Measurements from ENCODE around the gene RGP1.

The RGP1 gene

DNA sequence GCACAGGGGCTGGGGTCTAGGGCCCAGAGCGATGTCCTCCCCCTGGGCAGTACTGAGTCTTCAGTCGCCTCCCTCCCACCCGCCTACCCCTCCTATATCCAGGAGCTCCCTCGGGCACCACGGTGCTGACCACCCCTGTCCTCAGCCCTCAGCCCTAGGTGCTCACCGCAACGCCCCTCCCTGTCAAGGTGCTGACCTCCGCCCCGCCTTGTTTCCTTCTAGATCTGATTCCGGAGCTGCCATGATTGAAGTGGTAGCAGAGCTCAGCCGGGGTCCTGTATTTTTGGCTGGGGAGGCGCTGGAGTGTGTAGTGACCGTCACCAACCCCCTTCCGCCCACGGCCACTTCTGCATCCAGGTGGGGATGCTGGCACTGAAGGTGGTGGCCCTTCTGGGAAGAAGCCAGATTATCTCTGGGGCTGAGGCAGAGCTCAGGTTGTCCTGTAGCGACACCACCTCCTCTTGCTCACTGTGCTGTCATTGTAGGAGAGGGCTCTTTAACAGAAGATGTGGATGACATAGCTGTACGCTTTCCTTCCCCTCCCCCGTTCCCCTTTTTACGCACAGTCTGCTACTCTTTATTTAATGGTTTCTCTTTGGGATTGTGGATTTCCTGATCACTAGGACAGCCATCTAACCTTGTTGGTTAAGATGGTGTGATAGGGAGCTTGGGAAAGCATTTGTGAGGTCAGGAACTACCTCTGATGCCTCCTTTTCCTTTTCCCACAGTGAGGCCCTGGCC, 598 bp downstream of the RGP1 start:
- Histone ChIP-seq H3K9me2 (replicated peaks; ENCODE audit: insufficient read depth, low read length) (no peaks in the 10 kb centered on the region), H3K4me2 (ENCODE audit: low read depth, low read length) (peak overlapping the region; percentile 77), H2AFZ (ENCODE audit: low read length) (peak overlapping the region; percentile 73), H3K4me3 (ENCODE audit: low read length) (peak overlapping the region; percentile 96), H3K9me3 (replicated peaks; ENCODE audit: insufficient read depth, low read length) (no peaks in the 10 kb centered on the region), H3F3A (ENCODE audit: insufficient read depth, low read length) (peaks cover 14% of the 10 kb centered on the region), H3K79me2 (ENCODE audit: low read length) (peaks cover 56% of the 10 kb centered on the region), H4K20me1 (ENCODE audit: insufficient read depth, low read length) (peaks cover 11% of the 10 kb centered on the region), H3K4me1 (ENCODE audit: low read length) (peaks cover 20% of the 10 kb centered on the region), H3K36me3 (replicated peaks; ENCODE audit: insufficient read depth, low read length) (0 out of 2 replicates have a peak, but pooled peaks cover 5% of the 10 kb centered on the region), H3K27me3 (replicated peaks; ENCODE audit: insufficient read depth, low read length) (no peaks in the 10 kb centered on the region), H3K27ac (ENCODE audit: low read length) (peak overlapping the region; percentile 50; the same call in 1 of the 2 replicates), H3K9ac (ENCODE audit: low read length) (peak overlapping the region; percentile 85)
- TF ChIP-seq EZH2phosphoT487 (IDR thresholded peaks at IDR 0.05; ENCODE audit: low read length): no peak
- peak; percentile 55 for DNase-seq

DNA sequence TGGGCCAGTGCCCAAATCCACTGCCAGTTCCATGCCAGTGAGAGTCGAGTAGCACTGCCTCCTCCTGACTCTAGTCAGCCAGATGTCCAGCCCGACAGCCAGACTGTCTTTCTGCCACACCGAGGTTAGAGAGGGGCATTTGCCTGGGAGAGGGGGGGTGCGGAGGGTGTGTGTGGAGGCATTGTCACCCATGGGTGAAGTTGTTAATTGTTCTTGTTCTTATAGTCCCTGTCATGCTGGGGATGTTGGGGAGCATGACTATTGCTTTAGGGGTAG, 1.1 kb downstream of the RGP1 start:
- Histone ChIP-seq H2AFZ (ENCODE audit: low read length) (no peak overlapping the region), H3K27me3 (replicated peaks; ENCODE audit: insufficient read depth, low read length) (no peaks in the 10 kb centered on the region), H3K9ac (ENCODE audit: low read length) (peak overlapping the region; percentile 85; the same call in 1 of the 2 replicates), H3K4me1 (ENCODE audit: low read length) (peaks cover 20% of the 10 kb centered on the region), H3K27ac (ENCODE audit: low read length) (peak overlapping the region; percentile 50; the same call in 1 of the 2 replicates), H3K79me2 (ENCODE audit: low read length) (peaks cover 52% of the 10 kb centered on the region), H3K4me3 (ENCODE audit: low read length) (peak overlapping the region; percentile 96), H3K36me3 (replicated peaks; ENCODE audit: insufficient read depth, low read length) (0 out of 2 replicates have a peak, but pooled peaks cover 5% of the 10 kb centered on the region), H3K9me3 (replicated peaks; ENCODE audit: insufficient read depth, low read length) (no peaks in the 10 kb centered on the region), H3K9me2 (replicated peaks; ENCODE audit: insufficient read depth, low read length) (no peaks in the 10 kb centered on the region), H3F3A (ENCODE audit: insufficient read depth, low read length) (peaks cover 14% of the 10 kb centered on the region), H4K20me1 (ENCODE audit: insufficient read depth, low read length) (peaks cover 11% of the 10 kb centered on the region), H3K4me2 (ENCODE audit: low read depth, low read length) (peak overlapping the region; percentile 77)
- TF ChIP-seq, protein P1, sequence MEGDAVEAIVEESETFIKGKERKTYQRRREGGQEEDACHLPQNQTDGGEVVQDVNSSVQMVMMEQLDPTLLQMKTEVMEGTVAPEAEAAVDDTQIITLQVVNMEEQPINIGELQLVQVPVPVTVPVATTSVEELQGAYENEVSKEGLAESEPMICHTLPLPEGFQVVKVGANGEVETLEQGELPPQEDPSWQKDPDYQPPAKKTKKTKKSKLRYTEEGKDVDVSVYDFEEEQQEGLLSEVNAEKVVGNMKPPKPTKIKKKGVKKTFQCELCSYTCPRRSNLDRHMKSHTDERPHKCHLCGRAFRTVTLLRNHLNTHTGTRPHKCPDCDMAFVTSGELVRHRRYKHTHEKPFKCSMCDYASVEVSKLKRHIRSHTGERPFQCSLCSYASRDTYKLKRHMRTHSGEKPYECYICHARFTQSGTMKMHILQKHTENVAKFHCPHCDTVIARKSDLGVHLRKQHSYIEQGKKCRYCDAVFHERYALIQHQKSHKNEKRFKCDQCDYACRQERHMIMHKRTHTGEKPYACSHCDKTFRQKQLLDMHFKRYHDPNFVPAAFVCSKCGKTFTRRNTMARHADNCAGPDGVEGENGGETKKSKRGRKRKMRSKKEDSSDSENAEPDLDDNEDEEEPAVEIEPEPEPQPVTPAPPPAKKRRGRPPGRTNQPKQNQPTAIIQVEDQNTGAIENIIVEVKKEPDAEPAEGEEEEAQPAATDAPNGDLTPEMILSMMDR (IDR thresholded peaks at IDR 0.05; ENCODE audit: low read length): no peak
- TF ChIP-seq EZH2 (optimal IDR thresholded peaks at IDR 0.05; ENCODE audit: low read depth, low read length): no peak
- TF ChIP-seq EZH2phosphoT487 (IDR thresholded peaks at IDR 0.05; ENCODE audit: low read length): no peak
- no peak for DNase-seq

DNA sequence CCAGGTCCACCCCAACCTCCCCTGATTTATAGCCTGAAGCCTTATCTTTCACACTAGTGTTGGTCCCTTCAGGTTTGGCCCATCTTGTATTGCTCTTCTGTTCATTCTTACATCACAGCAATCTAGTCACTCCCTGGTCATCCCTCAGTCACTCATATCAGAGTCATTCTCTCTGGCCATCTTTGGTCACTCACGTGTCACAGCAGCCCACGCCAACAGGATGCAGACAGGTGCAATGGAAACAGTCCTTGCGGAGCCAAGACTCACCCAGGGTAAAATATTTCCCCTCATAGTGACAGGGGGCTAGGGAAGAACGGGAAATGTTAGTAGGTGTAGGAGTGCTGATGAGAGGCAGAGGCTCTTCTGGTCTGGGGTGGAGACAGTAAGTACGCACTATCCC, 4.4 kb downstream of the RGP1 start:
- no peak overlapping the region for H2AFZ ChIP-seq (ENCODE audit: low read length)
- H3K9me2 ChIP-seq (replicated peaks; ENCODE audit: insufficient read depth, low read length): no peaks in the 10 kb centered on the region
- peaks cover 24% of the 10 kb centered on the region for H3F3A ChIP-seq (ENCODE audit: insufficient read depth, low read length)

More for the DNA sequence above, 4.4 kb downstream of the RGP1 start:
- 0 out of 2 replicates have a peak, but pooled peaks cover 5% of the 10 kb centered on the region for H3K36me3 ChIP-seq (replicated peaks; ENCODE audit: insufficient read depth, low read length)
- no peaks in the 10 kb centered on the region for H3K27me3 ChIP-seq (replicated peaks; ENCODE audit: insufficient read depth, low read length)
- no peaks in the 10 kb centered on the region for H4K20me1 ChIP-seq (ENCODE audit: insufficient read depth, low read length)
- no peak for TF ChIP-seq EZH2 (optimal IDR thresholded peaks at IDR 0.05; ENCODE audit: low read depth, low read length)
- no peak for TF ChIP-seq EZH2phosphoT487 (IDR thresholded peaks at IDR 0.05; ENCODE audit: low read length)
- TF ChIP-seq, protein P1 (IDR thresholded peaks at IDR 0.05; ENCODE audit: low read length): no peak
- H3K4me2 ChIP-seq (ENCODE audit: low read depth, low read length): no peak overlapping the region
- no peak for DNase-seq
- H3K79me2 ChIP-seq (ENCODE audit: low read length): peaks cover 33% of the 10 kb centered on the region
- H3K4me1 ChIP-seq (ENCODE audit: low read length): peaks cover 18% of the 10 kb centered on the region
- no peak overlapping the region for H3K9ac ChIP-seq (ENCODE audit: low read length)
- H3K27ac ChIP-seq (ENCODE audit: low read length): no peak overlapping the region
- no peak overlapping the region for H3K4me3 ChIP-seq (ENCODE audit: low read length)
- H3K9me3 ChIP-seq (replicated peaks; ENCODE audit: insufficient read depth, low read length): no peaks in the 10 kb centered on the region
